ENCODE data around the gene SRP19. TPM values are rescaled to one million over a fixed set of nuclear protein-coding genes. Genes with fewer than 3 reads are reported as not detected.

The SRP19 gene
- total RNA-seq, 2 experiments from 2014 or later = 32.9 to 68.3 TPM

- no peak for DNase-seq (ENCODE audit: low spot score)
- Histone ChIP-seq H3K4me1 (ENCODE audit: insufficient read depth, low read length, poor library complexity, severe bottlenecking) (no peaks in the 10 kb centered on the region), H4K20me1 (ENCODE audit: insufficient read depth, low read length) (no peaks in the 10 kb centered on the region), H2AFZ (ENCODE audit: low read length) (no peak overlapping the region), H3K9me2 (ENCODE audit: insufficient read depth, low read length) (no peaks in the 10 kb centered on the region), H3K4me2 (ENCODE audit: low read length) (no peak overlapping the region), H3K27ac (ENCODE audit: low read depth, low read length, poor library complexity, severe bottlenecking) (no peak overlapping the region), H3K4me3 (ENCODE audit: low read depth, low read length, poor library complexity, severe bottlenecking) (no peak overlapping the region), H3K36me3 (ENCODE audit: insufficient read depth, low read length) (peaks cover 71% of the 10 kb centered on the region), H3K79me2 (ENCODE audit: insufficient read depth, low read depth, low read length) (no peaks in the 10 kb centered on the region), H3K9me3 (ENCODE audit: low read length) (no peaks in the 10 kb centered on the region)
- no TSS peak for BruUV-seq (replicated peaks)
- intact Hi-C loops (cut with micrococcal nuclease; ENCODE audit: unreplicated experiment) = no loop called here
- ChIA-PET CTCF (ENCODE audit: unreplicated experiment) (no interaction called here), POLR2A (interaction anchor here (0.7 to 0.8 kb wide), 2 partner anchors 25 to 85 kb away, joined by 3 to 4 read pairs; no protein-coding TSS in a partner anchor)
- TF ChIP-seq EZH2phosphoT487 (IDR thresholded peaks at IDR 0.05; ENCODE audit: borderline replicate concordance, low read depth, low read length) (no peak), CTCF (conservative IDR thresholded peaks at IDR 0.05; ENCODE audit: low read length) (no peak)
These were observed 40.8 kb upstream of the SRP19 start for GRCh38 chr5:112820246-112820645.

- no peaks in the 10 kb centered on the region for H3K4me1 ChIP-seq (ENCODE audit: insufficient read depth, low read length, poor library complexity, severe bottlenecking)
- no peak overlapping the region for H3K4me2 ChIP-seq (ENCODE audit: low read length)
- ChIA-PET POLR2A (no interaction called here), CTCF (ENCODE audit: unreplicated experiment) (no interaction called here)
- H3K9me3 ChIP-seq (ENCODE audit: low read length) = no peaks in the 10 kb centered on the region
- no peaks in the 10 kb centered on the region for H3K79me2 ChIP-seq (ENCODE audit: insufficient read depth, low read depth, low read length)
- peaks cover 76% of the 10 kb centered on the region for H3K36me3 ChIP-seq (ENCODE audit: insufficient read depth, low read length)
- no peaks in the 10 kb centered on the region for H3K9me2 ChIP-seq (ENCODE audit: insufficient read depth, low read length)
- DNase-seq (ENCODE audit: low spot score) = no peak
- H4K20me1 ChIP-seq (ENCODE audit: insufficient read depth, low read length) = no peaks in the 10 kb centered on the region
- intact Hi-C loops (cut with micrococcal nuclease; ENCODE audit: unreplicated experiment) = no loop called here
- no peak for TF ChIP-seq EZH2phosphoT487 (IDR thresholded peaks at IDR 0.05; ENCODE audit: borderline replicate concordance, low read depth, low read length)
- no peak overlapping the region for H3K4me3 ChIP-seq (ENCODE audit: low read depth, low read length, poor library complexity, severe bottlenecking)
- BruUV-seq (replicated peaks) = no TSS peak
- H3K27ac ChIP-seq (ENCODE audit: low read depth, low read length, poor library complexity, severe bottlenecking) = no peak overlapping the region
- H2AFZ ChIP-seq (ENCODE audit: low read length) = no peak overlapping the region
These were observed 38.6 kb upstream of the SRP19 start for GRCh38 chr5:112822456-112822855.

GRCh38 chr5:112823181-112823580, 37.9 kb upstream of the SRP19 start:
- intact Hi-C loops (cut with micrococcal nuclease; ENCODE audit: unreplicated experiment) = no loop called here
- no peaks in the 10 kb centered on the region for H3K9me2 ChIP-seq (ENCODE audit: insufficient read depth, low read length)
- no peak overlapping the region for H3K4me3 ChIP-seq (ENCODE audit: low read depth, low read length, poor library complexity, severe bottlenecking)
- no peak for DNase-seq (ENCODE audit: low spot score)
- no TSS peak for BruUV-seq (replicated peaks)
- POLR2A ChIA-PET = no interaction called here
- peaks cover 82% of the 10 kb centered on the region for H3K36me3 ChIP-seq (ENCODE audit: insufficient read depth, low read length)
- H3K4me2 ChIP-seq (ENCODE audit: low read length) = no peak overlapping the region
- no peaks in the 10 kb centered on the region for H3K9me3 ChIP-seq (ENCODE audit: low read length)
- no peaks in the 10 kb centered on the region for H4K20me1 ChIP-seq (ENCODE audit: insufficient read depth, low read length)
- H3K4me1 ChIP-seq (ENCODE audit: insufficient read depth, low read length, poor library complexity, severe bottlenecking) = no peaks in the 10 kb centered on the region
- no peak overlapping the region for H3K27ac ChIP-seq (ENCODE audit: low read depth, low read length, poor library complexity, severe bottlenecking)
- no peak overlapping the region for H2AFZ ChIP-seq (ENCODE audit: low read length)
- CTCF ChIA-PET (ENCODE audit: unreplicated experiment) = no interaction called here
- no peak for TF ChIP-seq CTCF (conservative IDR thresholded peaks at IDR 0.05; ENCODE audit: low read length)
- TF ChIP-seq EZH2phosphoT487 (IDR thresholded peaks at IDR 0.05; ENCODE audit: borderline replicate concordance, low read depth, low read length) = no peak
- H3K79me2 ChIP-seq (ENCODE audit: insufficient read depth, low read depth, low read length) = no peaks in the 10 kb centered on the region
